SK-N-SH (cell line): Measurements from ENCODE around the gene FUT7. TPM values are rescaled to one million over a fixed set of nuclear protein-coding genes. Genes with fewer than 3 reads are reported as not detected.

ENCODE experiments used
- CTCF ChIA-PET: fragments of 300-600, 350-600 bp; formaldehyde crosslinking; extraction: SDS; loops from one replicate; lab custom pipeline; 2021; lab: Yijun Ruan, JAX
- POLR2A ChIA-PET: fragments of 350-600 bp; sonication (Branson Sonifier 250); formaldehyde crosslinking; extraction: SDS; loops from one replicate; lab custom pipeline; 2020; ENCODE audit warnings: antibody characterized with exemption, inconsistent platforms; lab: Yijun Ruan, JAX
- DNase-seq: peaks from one replicate; pipeline ENCODE4 v3.0.0; 2012
- H2AFZ ChIP-seq: fragments of 200-600 bp; sonication (generic); 2 replicates; pipeline ENCODE4 v1.8.1; 2016; ENCODE audit warnings: antibody characterized with exemption, mild to moderate bottlenecking, low read depth
- H3F3A ChIP-seq: fragments of 200-600 bp; sonication (generic); replicated peaks from 2 replicates; pipeline ENCODE3; 2016; ENCODE audit warnings: antibody characterized with exemption, mild to moderate bottlenecking; ENCODE audit not compliant: insufficient read depth
- H3K27ac ChIP-seq, 2 experiments: fragments of 200-500 bp in 1 of 2; fragments of 200-600 bp in 1 of 2; sonication (Bioruptor generic) in 1 of 2; sonication (generic), shearing (Covaris generic) in 1 of 2; 2 replicates each; pipeline versions ENCODE4 v1.5.1 to v1.6.1; 2014 to 2016; ENCODE audit warnings: low read depth in 2 of 2, inconsistent platforms in 1 of 2, low read length in 1 of 2, mild to moderate bottlenecking in 1 of 2, mixed read lengths in 1 of 2
- H3K27me3 ChIP-seq: fragments of 200-600 bp; sonication (generic), shearing (Covaris generic); 2 replicates; pipeline ENCODE4 v1.6.1; 2016; ENCODE audit warnings: mixed run types; ENCODE audit not compliant: insufficient read depth
- H3K36me3 ChIP-seq, 2 experiments: fragments of 200-500 bp in 1 of 2; fragments of 200-600 bp in 1 of 2; sonication (Bioruptor generic) in 1 of 2; sonication (generic) in 1 of 2; replicated peaks in 1 of 2; 2 replicates each; pipeline versions ENCODE3 to v1.5.1; 2014 to 2016; ENCODE audit warnings: low read length in 1 of 2, mild to moderate bottlenecking in 1 of 2; ENCODE audit not compliant: insufficient read depth in 2 of 2, control insufficient read depth in 1 of 2
- H3K4me1 ChIP-seq, 2 experiments: fragments of 200-500 bp in 1 of 2; fragments of 200-600 bp in 1 of 2; sonication (Bioruptor generic) in 1 of 2; sonication (generic), shearing (Covaris generic) in 1 of 2; 2 replicates each; pipeline versions ENCODE4 v1.5.1 to v1.6.1; 2014 to 2016; ENCODE audit warnings: low read depth in 1 of 2, low read length in 1 of 2, mixed run types in 1 of 2; ENCODE audit not compliant: insufficient read depth in 2 of 2, control insufficient read depth in 1 of 2
- H3K4me2 ChIP-seq: fragments of 200-600 bp; sonication (generic), shearing (Covaris generic); 2 replicates; pipeline ENCODE4 v1.6.1; 2017; ENCODE audit warnings: mixed run types
- H3K4me3 ChIP-seq, 2 experiments: fragments of 200-500 bp in 1 of 2; fragments of 200-600 bp in 1 of 2; sonication (Bioruptor generic) in 1 of 2; sonication (generic), shearing (Covaris generic) in 1 of 2; 2 replicates each; pipeline versions ENCODE4 v1.5.1 to v1.8.1; 2014 to 2016; ENCODE audit warnings: low read depth in 2 of 2, inconsistent platforms in 1 of 2, low read length in 1 of 2, mild to moderate bottlenecking in 1 of 2, mixed read lengths in 1 of 2, moderate library complexity in 1 of 2
- H3K79me2 ChIP-seq: fragments of 200-600 bp; sonication (generic); 2 replicates; pipeline ENCODE4 v1.8.1; 2017; ENCODE audit warnings: mild to moderate bottlenecking; ENCODE audit not compliant: insufficient read depth
- H3K9ac ChIP-seq: fragments of 200-600 bp; sonication (generic); 2 replicates; pipeline ENCODE4 v1.6.1; 2017; ENCODE audit warnings: mixed run types
- H3K9me2 ChIP-seq: fragments of 200-600 bp; sonication (generic); 2 replicates; pipeline ENCODE4 v1.6.1; 2017; ENCODE audit warnings: mixed run types
- H3K9me3 ChIP-seq: fragments of 200-600 bp; sonication (generic); 2 replicates; pipeline ENCODE4 v1.6.1; 2017; ENCODE audit warnings: mixed run types, mild to moderate bottlenecking, moderate library complexity
- H4K20me1 ChIP-seq: fragments of 200-600 bp; sonication (generic); 2 replicates; pipeline ENCODE4 v1.6.1; 2017; ENCODE audit warnings: mild to moderate bottlenecking, mixed run types; ENCODE audit not compliant: insufficient read depth
- CHD2 ChIP-seq: fragments of 150-350 bp; IDR thresholded peaks from 2 replicates; pipeline ENCODE4 v1.6.1; 2018; ENCODE audit warnings: low read length; ENCODE audit not compliant: partially characterized antibody
- ELF1 ChIP-seq: IDR thresholded peaks from 2 replicates; pipeline ENCODE4 v1.4.0; 2012
- EP300 ChIP-seq, 2 experiments: IDR thresholded peaks; 2 replicates each; pipeline versions ENCODE4 v1.4.0 to v1.6.1; 2012; ENCODE audit warnings: borderline replicate concordance in 1 of 2, low read depth in 1 of 2, low read length in 1 of 2
- FOXJ3 ChIP-seq: sonication (generic); formaldehyde crosslinking; IDR thresholded peaks from 2 replicates; pipeline ENCODE4 v1.5.1; 2020; ENCODE audit warnings: mild to moderate bottlenecking, missing genetic modification reagents
- FOXM1 ChIP-seq: IDR thresholded peaks from 2 replicates; pipeline ENCODE4 v1.4.0; 2012; ENCODE audit warnings: low read depth, mild to moderate bottlenecking
- JUND ChIP-seq: IDR thresholded peaks from 2 replicates; pipeline ENCODE4 v1.4.0; 2012
- NFIC ChIP-seq: IDR thresholded peaks from 2 replicates; pipeline ENCODE4 v1.4.0; 2012; ENCODE audit warnings: borderline replicate concordance
- NRF1 ChIP-seq: IDR thresholded peaks from 2 replicates; pipeline ENCODE4 v1.6.1; 2012; ENCODE audit warnings: low read depth, mild to moderate bottlenecking, low read length
- PBX3 ChIP-seq: IDR thresholded peaks from 2 replicates; pipeline ENCODE4; 2012
- RAD21 ChIP-seq: IDR thresholded peaks from 2 replicates; pipeline ENCODE4 v1.6.1; 2012; ENCODE audit warnings: mild to moderate bottlenecking, low read length
- RCOR1 ChIP-seq: fragments of 150-350 bp; IDR thresholded peaks from 2 replicates; pipeline ENCODE4 v1.6.1; 2017; ENCODE audit warnings: antibody characterized with exemption, low read length
- RFX5 ChIP-seq: IDR thresholded peaks from 2 replicates; pipeline ENCODE4 v1.6.1; 2012; ENCODE audit warnings: mild to moderate bottlenecking, improper control_type of control experiment, low read length
- RXRA ChIP-seq: IDR thresholded peaks from 2 replicates; pipeline ENCODE4 v1.4.0; 2012; ENCODE audit warnings: low read depth, mild to moderate bottlenecking, borderline replicate concordance
- TAF1 ChIP-seq: IDR thresholded peaks from 2 replicates; pipeline ENCODE4 v1.6.1; 2012; ENCODE audit warnings: low read depth, mild to moderate bottlenecking, low read length, moderate library complexity, borderline replicate concordance
- USF1 ChIP-seq: IDR thresholded peaks from 2 replicates; pipeline ENCODE4 v1.4.0; 2012; ENCODE audit warnings: low read depth, borderline replicate concordance
- YY1 ChIP-seq: IDR thresholded peaks from 2 replicates; pipeline ENCODE4 v1.4.0; 2012; ENCODE audit warnings: low read depth, mild to moderate bottlenecking
- WGBS: methylation state at CpG from one replicate; pipeline ENCODE4 v1.1.6; 2017; ENCODE audit warnings: low lambda C conversion rate; 5-methylcytosine and 5-hydroxymethylcytosine counted together
- polyA plus RNA-seq, 3 experiments: library from polyadenylated mRNA; depleted of rRNA; stranded (reverse); fragments of >200 nt; gene quantifications; 2 replicates each; pipeline ENCODE4 v1.2.3, GENCODE V29; 2012
- TF ChIP-seq, protein P1 (sequence below): fragments of 200-600 bp; sonication (generic); IDR thresholded peaks from 2 replicates; pipeline ENCODE4 v1.6.1; 2017; ENCODE audit warnings: antibody characterized with exemption, mild to moderate bottlenecking, moderate library complexity
- TF ChIP-seq, protein P2 (sequence below): IDR thresholded peaks from 2 replicates; pipeline ENCODE4 v1.4.0; 2012; ENCODE audit warnings: low read depth
- TF ChIP-seq, protein P3 (sequence below): fragments of 150-350 bp; IDR thresholded peaks from 2 replicates; pipeline ENCODE4 v1.6.1; 2017; ENCODE audit warnings: antibody characterized with exemption, low read length, low read depth, borderline replicate concordance

The FUT7 gene
- polyA plus RNA-seq, 1 of the 3 experiments (the other 2 are of a cell fraction): not detected

DNA sequence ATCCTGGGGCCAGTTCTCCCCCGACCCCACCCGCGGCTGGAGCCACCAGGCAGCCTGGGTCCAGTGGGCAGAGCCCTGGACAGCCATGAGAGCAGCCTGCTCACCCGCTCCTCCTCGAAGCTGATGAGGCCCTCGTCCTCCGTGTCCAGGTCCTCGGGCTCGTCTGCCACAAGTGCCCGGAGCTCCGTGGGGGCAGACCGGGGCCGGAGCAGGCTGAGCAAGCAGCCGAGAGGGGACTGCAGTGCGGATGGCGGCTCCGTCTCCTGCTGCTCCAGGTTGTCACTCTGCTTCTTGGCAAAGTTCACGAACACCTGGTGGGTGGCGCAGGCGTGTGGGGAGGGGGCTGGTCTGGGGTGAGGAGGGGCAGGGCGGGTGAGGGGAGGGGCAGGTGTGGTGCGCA is 23.6 kb downstream of the FUT7 start:
- Histone ChIP-seq H3K79me2 (no peaks in the 10 kb centered on the region), H3K27ac (no peak overlapping the region), H3K36me3 (peaks cover 0 to 10% of the 10 kb centered on the region in 2 experiments), H3K27me3 (no peaks in the 10 kb centered on the region), H2AFZ (no peak overlapping the region), H3K9me2 (no peaks in the 10 kb centered on the region), H3F3A (no peaks in the 10 kb centered on the region), H4K20me1 (no peaks in the 10 kb centered on the region), H3K4me1 (no peaks in the 10 kb centered on the region), H3K4me2 (no peak overlapping the region), H3K4me3 (no peak overlapping the region), H3K9me3 (no peaks in the 10 kb centered on the region), H3K9ac (no peak overlapping the region)
- no peak for DNase-seq
- TF ChIP-seq RAD21 (no peak), EP300 (IDR thresholded peaks at IDR 0.05; ENCODE audit: borderline replicate concordance in 1 of 2, low read depth in 1 of 2, low read length in 1 of 2) (no peak), ELF1 (no peak), RCOR1 (no peak), USF1 (no peak), FOXJ3 (no peak), JUND (no peak), RXRA (no peak), NRF1 (no peak), TAF1 (no peak), RFX5 (no peak), PBX3 (no peak), FOXM1 (no peak), CHD2 (no peak), NFIC (no peak), YY1 (no peak)
- TF ChIP-seq, protein P1, sequence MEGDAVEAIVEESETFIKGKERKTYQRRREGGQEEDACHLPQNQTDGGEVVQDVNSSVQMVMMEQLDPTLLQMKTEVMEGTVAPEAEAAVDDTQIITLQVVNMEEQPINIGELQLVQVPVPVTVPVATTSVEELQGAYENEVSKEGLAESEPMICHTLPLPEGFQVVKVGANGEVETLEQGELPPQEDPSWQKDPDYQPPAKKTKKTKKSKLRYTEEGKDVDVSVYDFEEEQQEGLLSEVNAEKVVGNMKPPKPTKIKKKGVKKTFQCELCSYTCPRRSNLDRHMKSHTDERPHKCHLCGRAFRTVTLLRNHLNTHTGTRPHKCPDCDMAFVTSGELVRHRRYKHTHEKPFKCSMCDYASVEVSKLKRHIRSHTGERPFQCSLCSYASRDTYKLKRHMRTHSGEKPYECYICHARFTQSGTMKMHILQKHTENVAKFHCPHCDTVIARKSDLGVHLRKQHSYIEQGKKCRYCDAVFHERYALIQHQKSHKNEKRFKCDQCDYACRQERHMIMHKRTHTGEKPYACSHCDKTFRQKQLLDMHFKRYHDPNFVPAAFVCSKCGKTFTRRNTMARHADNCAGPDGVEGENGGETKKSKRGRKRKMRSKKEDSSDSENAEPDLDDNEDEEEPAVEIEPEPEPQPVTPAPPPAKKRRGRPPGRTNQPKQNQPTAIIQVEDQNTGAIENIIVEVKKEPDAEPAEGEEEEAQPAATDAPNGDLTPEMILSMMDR: no peak
- TF ChIP-seq, protein P2, sequence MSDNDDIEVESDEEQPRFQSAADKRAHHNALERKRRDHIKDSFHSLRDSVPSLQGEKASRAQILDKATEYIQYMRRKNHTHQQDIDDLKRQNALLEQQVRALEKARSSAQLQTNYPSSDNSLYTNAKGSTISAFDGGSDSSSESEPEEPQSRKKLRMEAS: no peak
- TF ChIP-seq, protein P3, sequence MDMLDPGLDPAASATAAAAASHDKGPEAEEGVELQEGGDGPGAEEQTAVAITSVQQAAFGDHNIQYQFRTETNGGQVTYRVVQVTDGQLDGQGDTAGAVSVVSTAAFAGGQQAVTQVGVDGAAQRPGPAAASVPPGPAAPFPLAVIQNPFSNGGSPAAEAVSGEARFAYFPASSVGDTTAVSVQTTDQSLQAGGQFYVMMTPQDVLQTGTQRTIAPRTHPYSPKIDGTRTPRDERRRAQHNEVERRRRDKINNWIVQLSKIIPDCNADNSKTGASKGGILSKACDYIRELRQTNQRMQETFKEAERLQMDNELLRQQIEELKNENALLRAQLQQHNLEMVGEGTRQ: no peak
- POLR2A ChIA-PET: interaction anchor here (1.1 kb wide), 1 partner anchor 12 kb away, joined by 3 read pairs; the partner anchor contains the start of gene CLIC3
- CTCF ChIA-PET: interaction anchor here (3.1 kb wide), 2 partner anchors 20 to 27 kb away, joined by 14 to 16 read pairs; partner anchors contain the start of gene ABCA2
- WGBS: 85% methylated on average over 11 of the region's 22 CpGs
